PC-3 (cell line): Measurements from ENCODE around the gene ARL8A.

ENCODE experiments used
- EZH2phosphoT487 ChIP-seq: fragments of 300-600 bp; sonication (generic); IDR thresholded peaks from 2 replicates; pipeline ENCODE4 v1.6.1; 2018; ENCODE audit warnings: mild to moderate bottlenecking, antibody characterized with exemption, low read length, borderline replicate concordance
- TF ChIP-seq, protein P1 (sequence below): fragments of 300-600 bp; sonication (generic); conservative IDR thresholded peaks from 2 replicates; pipeline ENCODE4 v1.5.1; 2017; ENCODE audit warnings: antibody characterized with exemption, low read depth, mild to moderate bottlenecking, low read length

- TF ChIP-seq, protein P1, sequence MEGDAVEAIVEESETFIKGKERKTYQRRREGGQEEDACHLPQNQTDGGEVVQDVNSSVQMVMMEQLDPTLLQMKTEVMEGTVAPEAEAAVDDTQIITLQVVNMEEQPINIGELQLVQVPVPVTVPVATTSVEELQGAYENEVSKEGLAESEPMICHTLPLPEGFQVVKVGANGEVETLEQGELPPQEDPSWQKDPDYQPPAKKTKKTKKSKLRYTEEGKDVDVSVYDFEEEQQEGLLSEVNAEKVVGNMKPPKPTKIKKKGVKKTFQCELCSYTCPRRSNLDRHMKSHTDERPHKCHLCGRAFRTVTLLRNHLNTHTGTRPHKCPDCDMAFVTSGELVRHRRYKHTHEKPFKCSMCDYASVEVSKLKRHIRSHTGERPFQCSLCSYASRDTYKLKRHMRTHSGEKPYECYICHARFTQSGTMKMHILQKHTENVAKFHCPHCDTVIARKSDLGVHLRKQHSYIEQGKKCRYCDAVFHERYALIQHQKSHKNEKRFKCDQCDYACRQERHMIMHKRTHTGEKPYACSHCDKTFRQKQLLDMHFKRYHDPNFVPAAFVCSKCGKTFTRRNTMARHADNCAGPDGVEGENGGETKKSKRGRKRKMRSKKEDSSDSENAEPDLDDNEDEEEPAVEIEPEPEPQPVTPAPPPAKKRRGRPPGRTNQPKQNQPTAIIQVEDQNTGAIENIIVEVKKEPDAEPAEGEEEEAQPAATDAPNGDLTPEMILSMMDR: no peak
- no peak for TF ChIP-seq EZH2phosphoT487
Observed at GRCh38 chr1:202133496-202133895, 11.0 kb downstream of the ARL8A start.
